Activated CD4-positive, alpha-beta T cell treated with anti-CD3 and anti-CD28 coated beads for 48 hours (primary cell): ENCODE results near the gene DNASE2.

Experiments
- DNase-seq: peaks from one replicate; pipeline ENCODE4 v3.0.0-alpha.2; 2020

The DNASE2 gene

GRCh38 chr19:12828494-12828893 is 52.8 kb downstream of the DNASE2 start:
- DNase-seq, result peak; percentile 67

DNA sequence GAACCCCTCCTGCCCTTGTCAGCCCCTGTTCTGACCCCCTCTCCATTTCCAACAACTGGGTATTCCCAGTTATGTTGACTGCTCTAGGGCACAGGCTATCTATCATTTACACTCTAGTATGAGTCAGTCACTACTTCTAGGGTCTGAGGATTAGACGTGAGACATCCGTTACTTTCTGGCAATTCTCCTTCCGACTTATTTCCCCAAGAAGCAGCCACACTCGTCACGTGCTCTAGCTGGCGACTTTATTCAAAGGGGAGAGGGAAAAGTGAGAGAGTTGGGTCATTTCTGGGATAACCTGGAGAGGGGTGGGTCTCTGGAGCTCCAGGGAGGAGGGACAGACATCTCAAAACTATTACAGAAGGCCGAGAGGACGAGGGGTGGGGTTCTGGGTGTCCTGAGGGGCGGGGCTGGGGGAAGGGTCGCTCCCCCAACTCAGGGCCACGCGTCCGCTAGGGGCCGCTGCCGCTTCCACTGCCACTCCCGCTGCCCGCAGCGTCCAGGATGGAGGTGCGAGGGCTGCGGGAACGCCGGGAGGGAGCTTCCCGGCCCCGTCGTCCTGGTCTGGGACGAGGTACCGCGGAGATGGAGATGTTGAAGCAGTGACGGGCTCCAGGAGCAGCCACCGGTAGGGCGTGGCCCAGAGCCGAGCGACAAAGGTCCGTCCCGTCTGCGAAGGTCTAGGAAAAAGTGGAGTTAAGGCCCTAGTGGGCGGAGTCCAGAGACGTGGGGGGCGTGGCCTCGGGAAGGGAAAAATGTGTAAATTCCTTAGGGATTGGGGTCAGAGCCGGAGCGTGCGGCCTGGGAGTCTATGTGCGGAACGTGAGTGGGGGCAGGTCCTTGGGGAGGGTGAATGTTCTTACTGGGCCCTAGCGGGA is 55.8 kb downstream of the DNASE2 start:
- peak; percentile 54 for DNase-seq
